Stimulated activated CD4-positive, alpha-beta T cell treated with anti-CD3 and anti-CD28 coated beads, TNF-alpha, amount 100 ng/mL, for 1 hour (primary cell): ENCODE measurements around the gene PFDN4.
"Not testable (repeated sequence)": the region's sequence is repeated elsewhere in the genome, so short reads cannot be mapped to it uniquely, and the experiment has no call there.

Experiments
- DNase-seq, 3 donors: peaks; one replicate each; pipeline ENCODE4 v3.0.0-alpha.2; 2020; ENCODE audit warnings: low read depth in 3 of 3, low spot score in 1 of 3

Gene PFDN4

DNA sequence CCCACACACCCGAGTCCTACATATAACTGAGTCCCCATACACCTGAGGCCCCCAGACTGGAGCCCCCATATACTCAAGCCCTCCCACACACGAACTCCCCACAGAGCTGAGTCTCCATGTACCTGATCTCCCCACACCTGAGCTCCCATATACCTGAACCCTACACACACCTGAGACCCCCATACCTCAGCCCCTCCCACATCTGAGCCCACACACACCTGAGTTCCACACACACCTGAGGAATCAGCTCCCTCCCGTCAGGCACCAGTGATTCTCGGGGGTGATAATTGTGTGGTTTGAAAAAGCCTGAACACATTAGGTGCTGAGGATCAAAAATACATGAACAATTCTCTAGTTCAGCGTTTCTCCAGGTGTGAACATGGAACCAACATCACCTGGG is 15.4 kb downstream of the PFDN4 start:
- DNase-seq = no peak

GRCh38 chr20:54223751-54224150 is 15.9 kb downstream of the PFDN4 start:
- DNase-seq = no peak

DNA sequence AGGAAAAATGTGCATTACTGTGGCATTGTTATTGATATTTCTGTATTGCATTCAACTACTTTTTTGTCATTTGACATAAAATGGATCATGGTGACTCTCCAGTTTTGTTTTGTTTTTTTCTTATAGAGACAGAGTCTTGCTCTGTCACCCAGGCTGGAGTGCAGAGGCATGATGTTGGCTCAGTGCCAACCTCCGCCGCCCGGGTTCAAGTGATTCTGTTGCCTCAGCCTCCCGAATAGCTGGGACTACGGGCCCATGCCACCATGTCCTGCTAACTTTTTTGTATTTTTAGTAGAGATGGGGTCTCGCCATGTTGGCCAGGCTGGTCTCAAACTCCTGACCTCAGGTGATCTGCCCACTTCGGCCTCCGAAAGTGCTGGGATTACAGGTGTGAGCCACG is 16.8 kb downstream of the PFDN4 start:
- not testable (repeated sequence) for DNase-seq

GRCh38 chr20:54227241-54227640 is 19.4 kb downstream of the PFDN4 start:
- no peak for DNase-seq

DNA sequence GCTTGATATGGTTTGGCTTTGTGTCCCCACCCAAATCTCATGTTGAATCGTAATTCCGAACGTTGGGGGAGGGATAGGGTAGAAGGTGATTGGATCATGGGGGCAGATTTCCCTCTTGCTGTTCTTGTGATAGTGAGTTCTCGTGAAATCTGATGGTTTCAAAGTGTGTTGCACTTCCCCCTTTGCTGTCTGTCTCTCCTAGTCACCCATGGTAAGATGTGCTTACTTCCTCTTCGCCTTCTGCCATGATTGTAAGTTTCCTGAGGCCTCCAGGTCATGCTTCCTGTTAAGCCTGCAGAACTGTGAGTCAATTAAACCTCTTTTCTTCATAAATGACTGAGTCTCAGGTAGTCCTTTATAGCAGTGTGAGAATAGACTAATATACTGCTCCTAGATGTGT is 19.9 kb downstream of the PFDN4 start:
- DNase-seq = no peak

GRCh38 chr20:54228841-54229240 is 21.0 kb downstream of the PFDN4 start:
- DNase-seq = no peak

DNA sequence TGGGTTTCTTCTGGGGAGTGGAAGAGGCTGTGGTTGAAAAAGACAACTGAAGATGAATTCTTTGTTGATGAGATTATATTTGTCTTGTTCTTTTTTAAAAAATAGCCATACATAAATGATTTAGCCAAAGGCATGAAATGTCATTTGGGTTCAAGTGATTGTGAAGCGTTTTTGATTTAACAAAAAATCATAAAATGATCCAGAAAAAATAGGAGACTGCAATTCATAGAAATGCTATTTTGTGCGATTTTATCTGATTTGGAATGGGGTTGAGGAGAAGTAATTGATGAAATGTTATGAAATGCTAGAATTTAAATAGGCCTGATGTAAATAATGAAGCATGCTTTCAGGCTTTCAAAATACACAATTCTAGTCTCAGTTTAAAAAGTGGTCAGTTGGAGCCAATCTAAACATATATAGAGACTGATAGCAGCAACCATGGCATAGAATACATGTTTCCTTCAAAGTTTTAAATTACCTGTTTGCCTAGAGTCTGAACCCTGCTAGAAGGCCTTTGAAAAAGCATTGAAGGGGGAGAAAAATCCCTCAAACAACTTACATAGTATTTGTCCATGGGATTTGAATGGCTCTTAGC is 21.8 kb downstream of the PFDN4 start:
- no peak for DNase-seq

GRCh38 chr20:54231036-54231435 is 23.1 kb downstream of the PFDN4 start:
- DNase-seq = no peak

DNA sequence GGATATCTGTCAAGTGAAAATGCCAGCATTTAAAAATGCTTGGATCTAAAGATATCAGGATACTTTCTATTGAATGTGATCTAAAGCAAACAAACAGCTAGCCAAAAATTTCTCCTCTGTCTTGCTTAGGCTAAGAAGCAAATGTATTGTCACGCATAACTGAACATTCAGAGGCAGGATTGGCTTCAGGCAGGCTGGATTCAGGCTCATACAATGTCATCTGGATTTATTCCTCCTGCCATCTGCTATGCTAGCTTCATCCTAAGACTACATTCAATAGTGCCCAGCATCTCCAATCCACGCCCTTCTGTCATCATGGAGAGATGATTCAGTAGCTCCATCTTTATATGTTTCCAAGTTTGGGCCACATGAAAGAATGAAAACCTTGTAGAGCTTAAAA is 27.1 kb downstream of the PFDN4 start:
- DNase-seq = no peak

DNA sequence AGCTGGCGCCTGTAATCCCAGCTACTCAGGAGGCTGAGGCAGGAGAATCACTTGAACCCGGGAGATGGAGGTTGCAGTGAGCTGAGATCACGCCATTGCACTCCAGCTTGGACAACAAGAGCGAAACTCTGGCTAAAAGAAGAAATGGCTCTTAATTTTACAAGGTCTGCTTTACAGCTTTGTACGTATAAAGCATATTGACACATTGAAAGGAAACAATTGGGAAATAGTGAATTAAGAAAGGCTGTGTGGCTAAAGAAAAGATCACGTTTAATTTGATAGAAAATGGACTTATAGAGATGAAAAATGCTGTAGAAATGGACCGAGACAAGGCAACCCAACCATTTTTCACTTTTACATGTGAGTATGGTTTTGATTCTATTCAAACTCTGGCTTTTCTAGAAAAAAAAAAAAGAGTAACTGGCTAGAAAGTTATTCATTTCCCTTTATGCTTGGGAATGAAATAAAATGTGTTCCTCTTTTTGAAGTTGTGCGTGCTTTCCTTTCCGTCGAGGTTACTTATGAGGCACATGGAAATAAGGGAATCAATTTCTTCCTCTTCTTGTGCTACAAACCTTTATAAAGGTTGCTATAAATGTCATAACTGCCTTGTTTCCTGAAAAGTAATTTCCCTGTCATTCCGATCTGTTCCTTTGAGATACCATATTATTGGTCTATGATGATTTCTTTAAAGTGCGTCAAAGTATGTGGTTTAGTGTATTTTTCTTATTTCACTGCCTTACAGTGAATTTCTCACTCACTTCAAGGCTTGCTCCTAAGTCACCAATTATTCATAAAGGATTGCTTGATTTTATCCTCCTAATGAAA is 29.4 kb downstream of the PFDN4 start:
- no peak for DNase-seq

DNA sequence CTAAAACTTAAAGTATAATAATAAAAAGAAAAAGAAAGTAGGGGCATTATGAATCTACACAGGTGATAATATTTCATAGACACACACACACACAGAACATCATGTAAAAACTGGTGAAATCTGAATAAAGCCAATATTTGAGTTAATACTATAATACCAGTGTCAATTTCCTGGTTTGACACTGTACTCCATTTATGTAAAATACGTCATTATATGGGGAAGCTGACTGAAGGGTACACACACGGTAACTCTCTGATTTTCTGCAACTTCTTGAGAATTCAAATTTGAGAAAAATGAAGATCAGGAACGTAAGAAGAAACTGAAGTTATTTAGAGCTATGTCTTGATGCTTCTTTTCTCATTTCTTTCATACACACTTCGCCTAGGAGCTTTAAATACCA is 36.2 kb downstream of the PFDN4 start:
- no peak for DNase-seq

DNA sequence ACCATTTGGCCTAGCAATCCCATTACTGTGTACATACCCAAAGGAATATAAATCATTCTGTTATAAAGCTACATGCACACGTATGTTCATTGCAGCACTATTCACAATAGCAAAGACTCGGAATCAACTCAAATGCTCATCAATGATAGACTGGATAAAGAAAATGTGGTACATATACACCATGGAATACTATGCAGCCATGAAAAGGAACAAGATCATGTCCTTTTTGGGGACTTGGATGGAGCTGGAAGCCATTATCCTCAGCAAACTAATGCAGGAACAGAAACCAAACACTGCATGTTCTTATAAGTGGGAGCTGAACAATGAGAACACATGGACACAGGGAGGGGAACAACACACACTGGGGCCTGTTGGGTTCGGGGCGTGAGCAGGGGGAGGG is 40.8 kb downstream of the PFDN4 start:
- not testable (repeated sequence) for DNase-seq

- no peak for DNase-seq
Measured at GRCh38 chr20:54250691-54251090, 42.8 kb downstream of the PFDN4 start.

- DNase-seq = no peak
Measured at GRCh38 chr20:54251096-54251495, 43.2 kb downstream of the PFDN4 start.

DNA sequence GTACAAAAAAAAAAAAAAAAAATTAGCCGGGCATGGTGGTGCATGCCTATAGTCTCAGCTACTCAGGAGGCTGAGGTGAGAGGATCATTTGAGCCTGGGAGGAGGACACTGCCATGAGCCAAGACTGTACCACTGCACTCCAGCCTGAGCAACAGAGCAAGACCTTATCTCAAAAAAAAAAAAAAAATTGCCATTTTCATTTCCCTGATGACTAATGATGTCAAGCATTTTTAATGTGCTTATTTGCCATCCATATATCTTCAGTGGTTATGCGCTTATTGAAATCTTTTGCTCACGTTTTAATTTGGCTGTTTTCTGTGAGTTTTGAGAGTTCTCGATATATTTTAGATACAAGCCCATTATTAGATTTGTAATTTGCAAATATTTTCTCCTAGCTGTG is 46.7 kb downstream of the PFDN4 start:
- DNase-seq = no peak

- no peak for DNase-seq
Measured at GRCh38 chr20:54255157-54255556, 47.3 kb downstream of the PFDN4 start.

- DNase-seq = no peak
Measured at GRCh38 chr20:54256202-54256601, 48.3 kb downstream of the PFDN4 start.

DNA sequence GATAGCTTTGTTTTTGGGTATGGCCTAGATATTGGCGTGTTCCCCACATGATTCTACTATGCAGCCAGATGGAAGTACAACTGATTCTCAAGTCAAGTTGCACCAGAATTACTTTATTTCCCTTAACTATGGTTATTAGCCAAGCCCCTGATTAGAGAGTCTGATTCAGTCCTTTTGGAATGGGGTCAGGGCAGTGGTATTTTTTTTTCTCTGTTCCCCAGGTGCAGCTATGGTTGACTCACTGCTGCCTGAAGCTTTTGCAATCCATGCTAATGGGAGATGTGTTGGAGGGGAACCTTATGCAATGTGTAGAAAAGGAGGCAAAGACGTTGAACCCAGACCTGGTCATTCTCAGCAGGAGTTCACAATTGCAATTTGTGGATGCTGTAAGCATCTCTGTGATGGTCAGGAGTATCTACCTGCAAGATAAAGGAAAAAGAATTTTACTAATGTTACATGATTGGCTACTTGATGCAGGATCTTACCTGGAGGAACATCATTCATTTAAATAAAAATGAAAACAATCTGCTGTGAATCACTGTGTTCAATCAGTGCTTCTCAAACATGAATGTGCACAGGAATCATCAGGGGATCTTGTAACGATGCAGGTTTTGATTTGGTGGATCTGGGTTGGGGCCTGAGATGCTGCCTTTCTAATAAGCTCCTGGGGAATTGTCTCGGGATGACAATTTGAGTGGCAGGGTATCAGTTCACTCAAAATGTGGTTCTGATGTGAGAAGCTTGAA is 49.4 kb downstream of the PFDN4 start:
- no peak for DNase-seq

DNA sequence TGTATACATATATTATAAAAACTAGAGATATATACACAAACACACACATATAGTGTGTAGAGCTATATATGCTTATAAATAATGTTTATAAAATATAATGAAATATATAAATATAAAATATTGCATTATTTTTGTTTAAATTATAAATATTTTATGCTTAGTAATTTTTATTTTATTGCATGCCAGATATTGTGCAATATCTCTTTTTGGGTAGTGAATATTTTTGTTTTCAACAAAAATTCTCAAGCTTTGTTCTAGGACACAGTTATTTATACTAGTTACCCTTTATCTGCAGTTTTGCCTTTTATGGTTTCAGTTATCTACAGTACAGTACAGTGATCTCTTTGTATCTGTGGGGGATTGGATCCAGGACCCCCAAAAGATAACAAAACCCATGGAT is 52.2 kb downstream of the PFDN4 start:
- no peak for DNase-seq

DNA sequence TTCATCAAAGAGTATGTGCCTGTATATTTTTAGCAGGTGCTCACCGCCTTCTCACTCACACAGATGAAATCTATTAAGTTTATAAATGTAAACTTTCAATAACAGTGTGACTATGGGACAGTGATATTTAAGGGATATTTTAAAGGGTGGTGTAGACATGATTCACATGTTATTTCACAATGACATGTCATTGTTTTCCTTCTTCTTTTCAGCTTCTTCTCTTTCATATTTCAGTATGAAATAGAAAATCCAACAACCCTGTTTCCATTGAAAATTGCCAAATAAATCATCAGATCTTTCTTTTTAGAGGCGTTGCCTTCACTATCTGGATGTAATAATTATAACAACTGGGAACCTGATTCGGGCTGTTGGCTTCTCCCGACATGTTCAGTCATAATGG is 54.8 kb downstream of the PFDN4 start:
- DNase-seq = no peak

GRCh38 chr20:54263116-54263690 is 55.3 kb downstream of the PFDN4 start:
- no peak for DNase-seq

- not testable (repeated sequence) for DNase-seq
Measured at GRCh38 chr20:54265791-54266190, 57.9 kb downstream of the PFDN4 start.
